ENCODE measurements around the gene TMEM184A. TPM values are rescaled to one million over a fixed set of nuclear protein-coding genes. Genes with fewer than 3 reads are reported as not detected.

Gene TMEM184A
- total RNA-seq, 1 donor from 2014 or later, result 129 TPM

- H3K9me3 ChIP-seq, result no peaks in the 10 kb centered on the region
- H3K4me3 ChIP-seq, result no peak overlapping the region
- peaks cover 3% of the 10 kb centered on the region for H3K4me1 ChIP-seq
- H3K27ac ChIP-seq, result no peak overlapping the region
- intact Hi-C loops (cut with DNase I), result no loop called here
- no peaks in the 10 kb centered on the region for H3K27me3 ChIP-seq
- no peak for DNase-seq (ENCODE audit: extremely low spot score in 2 of 2)
- H3K36me3 ChIP-seq, result no peaks in the 10 kb centered on the region
- TF ChIP-seq POLR2AphosphoS5 (IDR thresholded peaks at IDR 0.05; ENCODE audit: insufficient read depth in 1 of 2, low read depth in 1 of 2) (no peak), CTCF (IDR thresholded peaks at IDR 0.05) (no peak), POLR2A (IDR thresholded peaks at IDR 0.05) (no peak)
These were observed 5.8 kb downstream of the TMEM184A start for GRCh38 chr7:1550005-1550845.

DNA sequence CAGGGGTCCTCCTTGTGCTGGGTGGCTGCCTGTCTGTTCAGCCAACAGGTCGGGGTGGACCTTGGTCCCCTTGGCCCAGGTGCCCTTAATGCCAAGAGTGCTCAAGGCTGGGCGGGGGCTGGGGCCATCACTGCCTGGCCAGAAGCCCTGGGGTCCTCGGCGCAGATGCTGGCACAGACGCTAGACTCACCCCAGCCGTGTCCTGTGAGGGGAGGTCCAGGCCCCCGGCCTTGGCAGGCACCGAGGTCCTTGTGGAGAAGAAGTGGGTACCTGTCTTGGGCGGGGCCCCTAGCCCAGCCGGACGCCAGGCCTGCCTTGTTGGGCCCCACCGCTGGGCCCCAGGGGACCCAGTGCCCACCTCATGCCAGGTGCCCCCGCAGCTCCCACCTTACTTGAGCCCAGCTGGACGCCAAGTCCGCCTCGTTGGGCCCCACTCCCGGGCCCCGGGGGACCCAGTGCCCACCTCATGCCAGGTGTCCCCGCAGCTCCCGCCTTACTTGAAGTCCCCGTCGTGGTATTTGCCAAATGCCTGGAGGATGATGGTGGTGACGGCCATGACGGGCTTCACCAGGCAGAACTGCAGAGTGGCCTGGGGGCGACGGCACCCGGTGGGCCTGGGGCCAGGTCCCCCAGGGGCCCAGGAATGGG, 6.5 kb downstream of the TMEM184A start:
- Histone ChIP-seq H3K4me1 (no peaks in the 10 kb centered on the region), H3K27ac (no peak overlapping the region), H3K36me3 (no peaks in the 10 kb centered on the region), H3K27me3 (no peaks in the 10 kb centered on the region), H3K4me3 (no peak overlapping the region), H3K9me3 (no peaks in the 10 kb centered on the region)
- no peak for DNase-seq (ENCODE audit: extremely low spot score in 2 of 2)
- TF ChIP-seq CTCF (IDR thresholded peaks at IDR 0.05) (no peak), POLR2AphosphoS5 (IDR thresholded peaks at IDR 0.05; ENCODE audit: insufficient read depth in 1 of 2, low read depth in 1 of 2) (no peak), POLR2A (IDR thresholded peaks at IDR 0.05) (no peak)
- intact Hi-C loops (cut with DNase I), result no loop called here

- intact Hi-C loops (cut with DNase I), result no loop called here
- H3K36me3 ChIP-seq, result no peaks in the 10 kb centered on the region
- DNase-seq (ENCODE audit: extremely low spot score in 2 of 2), result no peak
- H3K4me1 ChIP-seq, result no peaks in the 10 kb centered on the region
- no peak for TF ChIP-seq POLR2AphosphoS5 (IDR thresholded peaks at IDR 0.05; ENCODE audit: insufficient read depth in 1 of 2, low read depth in 1 of 2)
- no peak for TF ChIP-seq POLR2A (IDR thresholded peaks at IDR 0.05)
- TF ChIP-seq CTCF (IDR thresholded peaks at IDR 0.05), result no peak
- H3K9me3 ChIP-seq, result no peaks in the 10 kb centered on the region
- H3K27me3 ChIP-seq, result no peaks in the 10 kb centered on the region
- no peak overlapping the region for H3K4me3 ChIP-seq
- H3K27ac ChIP-seq, result no peak overlapping the region
These were observed 7.1 kb downstream of the TMEM184A start for GRCh38 chr7:1548944-1549343.

- intact Hi-C loops (cut with DNase I), result no loop called here
- H3K36me3 ChIP-seq, result no peaks in the 10 kb centered on the region
These were observed 7.6 kb downstream of the TMEM184A start for GRCh38 chr7:1548438-1548831.

More at GRCh38 chr7:1548438-1548831, 7.6 kb downstream of the TMEM184A start:
- Histone ChIP-seq H3K27ac (no peak overlapping the region), H3K27me3 (no peaks in the 10 kb centered on the region), H3K4me1 (no peaks in the 10 kb centered on the region), H3K4me3 (no peak overlapping the region), H3K9me3 (no peaks in the 10 kb centered on the region)
- TF ChIP-seq CTCF (IDR thresholded peaks at IDR 0.05) (no peak), POLR2AphosphoS5 (IDR thresholded peaks at IDR 0.05; ENCODE audit: insufficient read depth in 1 of 2, low read depth in 1 of 2) (no peak), POLR2A (IDR thresholded peaks at IDR 0.05) (no peak)
- no peak for DNase-seq (ENCODE audit: extremely low spot score in 2 of 2)
